NB4 (cell line): Measurements from ENCODE around the gene DLGAP4.
A peak's percentile ranks its signal among the peaks of the same experiment; 100 is the strongest.

Experiments used
- DNase-seq: peaks from one replicate; pipeline ENCODE4 v3.0.0; 2010; ENCODE audit warnings: low read depth
- H3K4me3 ChIP-seq: one replicate; pipeline ENCODE4 v1.5.1; 2011; ENCODE audit warnings: mild to moderate bottlenecking, low read depth, low read length, moderate library complexity
- MAX ChIP-seq: IDR thresholded peaks from 2 replicates; pipeline ENCODE4 v1.6.1; 2011; ENCODE audit warnings: low read depth, low read length
- MYC ChIP-seq: IDR thresholded peaks from 2 replicates; pipeline ENCODE4 v1.6.1; 2011; ENCODE audit warnings: low read depth, low read length
- POLR2A ChIP-seq: IDR thresholded peaks from 2 replicates; pipeline ENCODE4 v1.6.1; 2011; ENCODE audit warnings: mild to moderate bottlenecking; ENCODE audit not compliant: insufficient read length; ENCODE audit errors: extremely low read depth
- TF ChIP-seq, protein P1 (sequence below): IDR thresholded peaks from one replicate; pipeline ENCODE4 v1.5.1; 2012; ENCODE audit warnings: low read depth, low read length

DLGAP4 gene

GRCh38 chr20:36547186-36548005 is 241.3 kb downstream of the DLGAP4 start:
- H3K4me3 ChIP-seq: no peak overlapping the region
- DNase-seq: no peak
- TF ChIP-seq MAX (no peak), MYC (no peak), POLR2A (no peak)
- TF ChIP-seq, protein P1, sequence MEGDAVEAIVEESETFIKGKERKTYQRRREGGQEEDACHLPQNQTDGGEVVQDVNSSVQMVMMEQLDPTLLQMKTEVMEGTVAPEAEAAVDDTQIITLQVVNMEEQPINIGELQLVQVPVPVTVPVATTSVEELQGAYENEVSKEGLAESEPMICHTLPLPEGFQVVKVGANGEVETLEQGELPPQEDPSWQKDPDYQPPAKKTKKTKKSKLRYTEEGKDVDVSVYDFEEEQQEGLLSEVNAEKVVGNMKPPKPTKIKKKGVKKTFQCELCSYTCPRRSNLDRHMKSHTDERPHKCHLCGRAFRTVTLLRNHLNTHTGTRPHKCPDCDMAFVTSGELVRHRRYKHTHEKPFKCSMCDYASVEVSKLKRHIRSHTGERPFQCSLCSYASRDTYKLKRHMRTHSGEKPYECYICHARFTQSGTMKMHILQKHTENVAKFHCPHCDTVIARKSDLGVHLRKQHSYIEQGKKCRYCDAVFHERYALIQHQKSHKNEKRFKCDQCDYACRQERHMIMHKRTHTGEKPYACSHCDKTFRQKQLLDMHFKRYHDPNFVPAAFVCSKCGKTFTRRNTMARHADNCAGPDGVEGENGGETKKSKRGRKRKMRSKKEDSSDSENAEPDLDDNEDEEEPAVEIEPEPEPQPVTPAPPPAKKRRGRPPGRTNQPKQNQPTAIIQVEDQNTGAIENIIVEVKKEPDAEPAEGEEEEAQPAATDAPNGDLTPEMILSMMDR: no peak

GRCh38 chr20:36548006-36548315 is 241.8 kb downstream of the DLGAP4 start:
- no peak overlapping the region for H3K4me3 ChIP-seq
- peak; percentile 46 for DNase-seq
- TF ChIP-seq, protein P1: peak; percentile 40
- TF ChIP-seq POLR2A: no peak

DNA sequence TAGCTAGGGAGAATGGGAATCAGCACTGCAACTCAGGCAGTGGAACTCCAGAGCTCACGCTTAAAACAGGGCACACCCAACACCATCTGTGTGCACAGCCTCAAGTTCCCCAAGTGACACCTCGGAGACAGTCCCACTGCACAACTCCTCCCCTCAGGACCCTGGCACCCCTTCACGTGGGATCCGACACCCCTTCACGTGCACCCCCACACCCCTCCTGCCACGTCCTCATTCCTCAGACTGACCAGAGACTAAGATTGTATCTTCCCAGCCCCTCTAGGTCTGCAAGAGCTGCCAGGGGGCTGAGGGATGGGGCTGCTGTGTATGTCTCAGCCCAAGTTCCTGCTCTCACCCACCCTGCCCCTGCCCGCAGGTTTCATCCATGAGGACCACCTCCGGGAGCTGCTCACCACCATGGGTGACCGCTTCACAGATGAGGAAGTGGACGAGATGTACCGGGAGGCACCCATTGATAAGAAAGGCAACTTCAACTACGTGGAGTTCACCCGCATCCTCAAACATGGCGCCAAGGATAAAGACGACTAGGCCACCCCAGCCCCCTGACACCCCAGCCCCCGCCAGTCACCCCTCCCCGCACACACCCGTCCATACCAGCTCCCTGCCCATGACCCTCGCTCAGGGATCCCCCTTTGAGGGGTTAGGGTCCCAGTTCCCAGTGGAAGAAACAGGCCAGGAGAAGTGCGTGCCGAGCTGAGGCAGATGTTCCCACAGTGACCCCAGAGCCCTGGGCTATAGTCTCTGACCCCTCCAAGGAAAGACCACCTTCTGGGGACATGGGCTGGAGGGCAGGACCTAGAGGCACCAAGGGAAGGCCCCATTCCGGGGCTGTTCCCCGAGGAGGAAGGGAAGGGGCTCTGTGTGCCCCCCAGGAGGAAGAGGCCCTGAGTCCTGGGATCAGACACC is 242.8 kb downstream of the DLGAP4 start:
- DNase-seq: no peak
- no peak overlapping the region for H3K4me3 ChIP-seq
- TF ChIP-seq MAX (no peak), POLR2A (no peak), MYC (no peak)
- TF ChIP-seq, protein P1: no peak

GRCh38 chr20:36549628-36549941 is 243.4 kb downstream of the DLGAP4 start:
- TF ChIP-seq, protein P1: no peak
- TF ChIP-seq MAX (no peak), POLR2A (no peak)
- no peak overlapping the region for H3K4me3 ChIP-seq
- no peak for DNase-seq

DNA sequence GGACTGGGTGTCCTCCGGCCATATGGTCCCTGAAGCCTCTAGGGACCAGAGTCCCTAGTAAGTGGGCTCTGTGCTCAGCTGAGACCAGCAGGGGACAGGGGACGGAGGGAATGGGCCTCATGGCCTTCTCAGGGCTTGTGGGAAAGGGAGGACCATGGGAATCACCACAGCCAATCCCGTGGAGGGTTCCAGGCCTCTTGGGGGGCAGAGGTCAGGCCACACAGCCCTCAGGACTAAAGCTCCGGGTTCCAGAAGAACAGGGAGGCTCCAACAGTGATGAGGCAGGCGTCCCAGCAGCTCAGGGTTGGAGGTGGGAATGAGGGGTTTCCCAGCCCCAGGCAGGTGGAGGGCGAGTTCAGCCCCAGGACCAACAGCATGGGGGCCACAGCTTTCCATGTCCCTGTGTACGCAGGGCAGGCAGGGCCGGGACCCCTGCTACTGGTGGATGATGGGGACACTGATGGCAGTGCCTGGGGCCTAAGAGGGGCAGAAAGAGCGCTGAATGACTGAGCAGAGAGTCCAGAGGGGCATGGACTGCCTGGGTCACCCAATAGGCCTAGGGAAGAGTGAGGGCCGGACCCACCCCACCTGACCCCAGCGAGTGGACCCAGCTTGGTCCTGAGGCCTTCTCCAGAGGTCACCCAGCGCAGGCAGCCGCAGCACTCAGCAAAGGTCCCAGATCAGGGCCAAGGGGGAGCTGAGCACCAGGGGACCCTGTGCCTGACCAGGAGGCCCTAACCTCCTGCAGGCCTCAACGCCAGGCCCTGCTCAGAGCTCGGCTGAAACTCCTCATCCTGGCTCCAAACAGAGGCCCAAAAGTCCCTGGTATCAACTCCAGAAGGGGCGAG is 244.0 kb downstream of the DLGAP4 start:
- no peak overlapping the region for H3K4me3 ChIP-seq
- no peak for DNase-seq
- TF ChIP-seq, protein P1: no peak
- TF ChIP-seq POLR2A (no peak), MAX (no peak), MYC (no peak)
